GM12878 (cell line): ENCODE measurements around the gene PRMT5. TPM values are rescaled to one million over a fixed set of nuclear protein-coding genes. Genes with fewer than 3 reads are reported as not detected.

ENCODE experiments used
- EP300 ChIP-seq, 2 experiments: fragments of 150-350 bp in 1 of 2; IDR thresholded peaks; 2 replicates each; pipeline ENCODE4 v1.6.1; 2011 to 2012; ENCODE audit warnings: low read depth in 2 of 2, low read length in 2 of 2, borderline replicate concordance in 1 of 2, improper control_type of control experiment in 1 of 2, inconsistent platforms in 1 of 2; ENCODE audit not compliant: control insufficient read depth in 1 of 2
- FOXM1 ChIP-seq: IDR thresholded peaks from 2 replicates; pipeline ENCODE4 v1.6.1; 2012; ENCODE audit warnings: low read depth, mild to moderate bottlenecking, inconsistent platforms, low read length, moderate library complexity
- MTA3 ChIP-seq: IDR thresholded peaks from 2 replicates; pipeline ENCODE4 v1.6.1; 2012; ENCODE audit warnings: low read length, inconsistent platforms, borderline replicate concordance
- MXI1 ChIP-seq: fragments of 150-350 bp; IDR thresholded peaks from 2 replicates; pipeline ENCODE4 v1.6.1; 2011; ENCODE audit warnings: low read depth, mild to moderate bottlenecking, inconsistent platforms, low read length, improper control_type of control experiment
- POU2F2 ChIP-seq: IDR thresholded peaks from 3 replicates; pipeline ENCODE4 v1.6.1; 2011; ENCODE audit warnings: low read depth, mild to moderate bottlenecking, low read length, borderline replicate concordance
- YY1 ChIP-seq: IDR thresholded peaks from 2 replicates; pipeline ENCODE4 v1.6.1; 2011; ENCODE audit warnings: low read depth, mild to moderate bottlenecking, low read length
- polyA plus RNA-seq, 11 experiments: library from polyadenylated mRNA; depleted of rRNA in 4 of 11; unstranded in 6 of 11; stranded (reverse) in 5 of 11; fragments of >200 nt; fragmentation: Nextera tagmentation in 4 of 11; fragmentation: Illumina TruSeq in 1 of 11; extraction: Ambion mirVana in 4 of 11; extraction: Trizol in 1 of 11; gene quantifications; 1 replicate in 1 of 11; 2 replicates in 10 of 11; pipeline versions ENCODE4 v1.2.1 to v1.2.3, GENCODE V29; 2011 to 2016; ENCODE audit warnings: inconsistent platforms in 2 of 11, missing spikeins in 2 of 11, low read depth in 1 of 11
- total RNA-seq, 4 experiments: library from RNA; depleted of rRNA in 3 of 4; stranded (reverse); fragments of >200 nt in 3 of 4; fragmentation: Illumina TruSeq in 1 of 4; extraction: Trizol in 1 of 4; gene quantifications; 2 replicates each; pipeline versions ENCODE4 v1.2.1 to v1.2.3, GENCODE V29; 2013 to 2021
- TF ChIP-seq, protein P1 (sequence below): fragments of 450-650 bp; IDR thresholded peaks from 2 replicates; pipeline ENCODE4 v1.6.1; 2016; ENCODE audit warnings: mild to moderate bottlenecking, moderate library complexity, borderline replicate concordance

Gene PRMT5
- total and polyA plus RNA-seq, 10 of the 15 experiments (the other 5 are each of a cell fraction or from before 2014, with no cell fraction given), result 54.3 to 221 (median 111) TPM

DNA sequence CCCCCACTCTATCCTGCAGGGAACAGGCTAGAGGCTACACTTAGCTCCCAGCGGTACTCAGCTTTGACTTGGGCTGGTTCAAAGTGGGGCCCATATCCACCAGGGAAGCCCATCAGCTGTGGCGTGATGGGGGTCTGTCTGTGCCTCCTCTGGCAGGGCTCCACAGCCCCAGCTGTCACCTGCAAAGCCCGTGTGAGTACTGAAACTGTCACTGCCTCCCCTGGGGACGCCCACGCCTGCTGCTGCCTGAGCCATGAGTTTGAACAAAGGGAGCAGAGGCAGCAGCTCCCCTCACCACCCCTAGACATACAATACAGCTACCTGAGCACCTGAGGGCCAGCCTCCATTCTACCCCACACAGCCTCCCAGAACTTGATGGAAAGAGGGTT, 41.2 kb downstream of the PRMT5 start (continued):
- TF ChIP-seq POU2F2, result 0 out of 3 replicates have a peak, but pooled peaks have one; percentile 32
- TF ChIP-seq, protein P1, sequence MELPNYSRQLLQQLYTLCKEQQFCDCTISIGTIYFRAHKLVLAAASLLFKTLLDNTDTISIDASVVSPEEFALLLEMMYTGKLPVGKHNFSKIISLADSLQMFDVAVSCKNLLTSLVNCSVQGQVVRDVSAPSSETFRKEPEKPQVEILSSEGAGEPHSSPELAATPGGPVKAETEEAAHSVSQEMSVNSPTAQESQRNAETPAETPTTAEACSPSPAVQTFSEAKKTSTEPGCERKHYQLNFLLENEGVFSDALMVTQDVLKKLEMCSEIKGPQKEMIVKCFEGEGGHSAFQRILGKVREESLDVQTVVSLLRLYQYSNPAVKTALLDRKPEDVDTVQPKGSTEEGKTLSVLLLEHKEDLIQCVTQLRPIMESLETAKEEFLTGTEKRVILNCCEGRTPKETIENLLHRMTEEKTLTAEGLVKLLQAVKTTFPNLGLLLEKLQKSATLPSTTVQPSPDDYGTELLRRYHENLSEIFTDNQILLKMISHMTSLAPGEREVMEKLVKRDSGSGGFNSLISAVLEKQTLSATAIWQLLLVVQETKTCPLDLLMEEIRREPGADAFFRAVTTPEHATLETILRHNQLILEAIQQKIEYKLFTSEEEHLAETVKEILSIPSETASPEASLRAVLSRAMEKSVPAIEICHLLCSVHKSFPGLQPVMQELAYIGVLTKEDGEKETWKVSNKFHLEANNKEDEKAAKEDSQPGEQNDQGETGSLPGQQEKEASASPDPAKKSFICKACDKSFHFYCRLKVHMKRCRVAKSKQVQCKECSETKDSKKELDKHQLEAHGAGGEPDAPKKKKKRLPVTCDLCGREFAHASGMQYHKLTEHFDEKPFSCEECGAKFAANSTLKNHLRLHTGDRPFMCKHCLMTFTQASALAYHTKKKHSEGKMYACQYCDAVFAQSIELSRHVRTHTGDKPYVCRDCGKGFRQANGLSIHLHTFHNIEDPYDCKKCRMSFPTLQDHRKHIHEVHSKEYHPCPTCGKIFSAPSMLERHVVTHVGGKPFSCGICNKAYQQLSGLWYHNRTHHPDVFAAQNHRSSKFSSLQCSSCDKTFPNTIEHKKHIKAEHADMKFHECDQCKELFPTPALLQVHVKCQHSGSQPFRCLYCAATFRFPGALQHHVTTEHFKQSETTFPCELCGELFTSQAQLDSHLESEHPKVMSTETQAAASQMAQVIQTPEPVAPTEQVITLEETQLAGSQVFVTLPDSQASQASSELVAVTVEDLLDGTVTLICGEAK, result no peak
- peak; percentile 41 to 51; a peak in 2 of 4 replicates for TF ChIP-seq EP300 (IDR thresholded peaks at IDR 0.05; ENCODE audit: borderline replicate concordance in 1 of 2, control insufficient read depth in 1 of 2, low read depth in 2 of 2, low read length in 2 of 2)
- TF ChIP-seq MXI1, result peak; percentile 89
- TF ChIP-seq MTA3, result peak; percentile 53; the same call in 1 of the 2 replicates
- TF ChIP-seq YY1, result peak; percentile 64; the same call in 1 of the 2 replicates
- no peak for TF ChIP-seq FOXM1
- TF ChIP-seq, all 136 proteins: peak for 35
